GM10266 (cell line): ENCODE measurements around the gene ICAM4.
A peak's percentile ranks its signal among the peaks of the same experiment; 100 is the strongest.

Source experiments
- DNase-seq: peaks from one replicate; pipeline ENCODE4 v3.0.0; 2012; ENCODE audit errors: extremely low spot score
- CTCF ChIP-seq: IDR thresholded peaks from 2 replicates; pipeline ENCODE4 v1.5.1; 2012; ENCODE audit warnings: mild to moderate bottlenecking, low read depth; ENCODE audit not compliant: control insufficient read depth, insufficient read depth; ENCODE audit errors: missing control alignments

The ICAM4 gene

DNA sequence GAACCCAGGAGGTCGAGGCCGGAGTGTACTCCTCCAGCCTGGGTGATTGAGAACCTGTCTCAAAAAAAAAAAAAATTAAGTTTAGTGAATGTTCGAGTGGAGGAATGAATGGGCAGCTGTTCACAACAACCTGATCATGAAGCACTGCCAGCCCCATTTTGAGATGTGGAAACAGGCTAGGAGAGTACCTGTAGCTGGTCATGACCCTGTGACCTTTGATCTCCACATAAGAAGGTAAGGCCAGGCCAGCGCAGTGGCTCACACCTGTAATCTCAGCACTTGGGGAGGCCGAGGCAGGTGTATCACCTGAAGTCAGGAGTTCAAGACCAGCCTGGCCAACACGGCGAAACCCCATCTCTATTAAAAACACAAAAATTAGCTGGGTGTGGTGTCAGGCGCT is 39.0 kb downstream of the ICAM4 start:
- DNase-seq = no peak
- TF ChIP-seq CTCF = no peak

DNA sequence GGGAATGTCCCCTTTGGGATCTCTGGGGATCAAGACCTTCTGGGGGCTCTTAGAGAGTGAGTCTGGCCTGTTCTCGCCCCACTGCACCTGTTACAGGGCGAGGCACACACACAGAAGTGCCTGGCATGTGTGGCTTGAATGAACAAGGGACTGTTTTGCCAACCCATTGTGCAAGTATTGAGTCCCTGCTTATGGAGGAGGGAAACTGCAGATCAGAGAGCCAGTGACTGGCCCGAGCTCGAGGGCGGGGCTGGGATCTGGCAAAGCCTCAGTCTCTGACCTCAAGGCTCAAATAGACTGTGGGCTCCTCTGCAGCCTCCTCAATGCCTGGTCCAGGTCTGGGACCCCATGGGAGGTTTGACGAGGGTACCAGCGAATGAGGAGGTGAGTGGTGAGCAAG is 41.0 kb downstream of the ICAM4 start:
- DNase-seq = no peak

GRCh38 chr19:10328558-10329429 is 42.0 kb downstream of the ICAM4 start:
- no peak for TF ChIP-seq CTCF
- DNase-seq = no peak

More for the DNA sequence above, 41.0 kb downstream of the ICAM4 start:
- TF ChIP-seq CTCF = no peak

DNA sequence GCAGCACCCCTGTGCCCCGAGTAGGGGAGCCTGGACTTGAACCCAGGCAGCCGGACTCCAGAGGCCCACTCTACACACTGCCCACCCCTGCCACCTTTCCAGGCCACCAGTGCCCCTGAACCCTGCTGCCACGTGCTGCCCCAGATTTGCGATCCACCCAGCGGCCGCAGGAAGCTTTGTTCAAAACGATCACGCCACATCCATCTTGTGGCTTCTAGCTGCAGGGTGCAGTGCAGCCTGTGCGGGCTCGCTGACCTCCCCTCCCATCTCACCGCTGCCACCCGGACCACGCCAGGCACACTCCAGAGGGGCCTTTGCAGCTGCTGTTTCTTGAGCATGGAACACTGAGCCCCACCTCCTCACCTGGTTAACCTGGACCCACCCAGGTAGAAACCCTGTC is 42.8 kb downstream of the ICAM4 start:
- TF ChIP-seq CTCF = no peak
- no peak for DNase-seq

- DNase-seq = no peak
- TF ChIP-seq CTCF = no peak
Observed at GRCh38 chr19:10332158-10332964, 45.6 kb downstream of the ICAM4 start.

DNA sequence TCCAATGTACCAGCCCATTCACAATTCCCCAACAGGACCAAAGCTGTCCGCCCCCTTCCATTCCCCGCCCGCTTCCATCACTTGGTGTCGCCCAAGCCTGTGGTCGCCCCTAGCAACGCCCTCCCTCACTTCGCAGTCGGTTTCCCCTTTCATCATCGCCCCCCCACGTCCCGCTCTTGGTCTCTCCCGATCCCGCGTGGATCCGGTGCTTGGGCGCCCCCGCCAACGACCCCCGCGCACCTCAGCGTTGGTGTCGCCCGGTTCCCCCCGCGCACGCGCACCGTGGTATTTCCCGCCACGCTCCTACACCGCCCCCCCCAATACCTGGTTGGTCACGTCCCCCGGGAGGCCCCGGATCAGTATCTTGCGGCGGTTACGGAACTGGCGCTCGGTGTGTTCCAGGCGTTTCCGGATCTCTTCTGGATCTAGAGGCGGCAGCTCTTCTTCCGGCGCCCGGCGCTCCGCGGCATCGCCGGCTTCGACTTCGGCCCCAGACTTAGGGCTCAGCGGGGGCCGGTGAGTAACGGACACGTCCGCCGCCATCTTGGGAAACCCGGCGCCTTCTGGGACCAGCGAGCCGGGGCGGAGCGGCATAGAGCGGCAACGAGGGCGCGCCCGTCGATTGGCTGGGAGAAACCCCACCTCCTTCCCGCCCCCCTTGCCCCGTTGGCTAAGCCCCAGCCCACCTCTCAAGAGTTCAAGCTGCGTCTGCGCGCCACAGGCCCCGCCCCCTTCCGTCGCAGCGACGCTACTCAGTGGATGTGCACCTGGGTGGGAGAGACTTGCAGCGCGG is 46.4 kb downstream of the ICAM4 start, which contains the start of gene RAVER1:
RAVER1 (minus strand) TSS at position 565 of the 793 bp plus-strand sequence; CDS start at position 543, 22 bp downstream.
- DNase-seq = peak; percentile 99
- TF ChIP-seq CTCF = no peak
